Cardiac muscle cell (in vitro differentiated cells and primary cell): Measurements from ENCODE around the gene TSPYL2. TPM values are rescaled to one million over a fixed set of nuclear protein-coding genes. Genes with fewer than 3 reads are reported as not detected.

ENCODE experiments used
- DNase-seq, 2 donors: peaks; one replicate each; pipeline versions ENCODE4 v3.0.0 to v3.0.0-alpha.2; 2010 to 2017; ENCODE audit warnings: low read depth in 1 of 2, low spot score in 1 of 2
- H3K27ac ChIP-seq: fragments of 200-600 bp; sonication (generic); 2 replicates; pipeline ENCODE4 v1.5.1; 2016
- H3K27me3 ChIP-seq: fragments of 200-600 bp; sonication (generic); 2 replicates; pipeline ENCODE4 v1.6.0; 2016; ENCODE audit warnings: control low read depth
- H3K36me3 ChIP-seq: fragments of 200-600 bp; sonication (generic); 2 replicates; pipeline ENCODE4 v1.5.1; 2016; ENCODE audit warnings: control low read depth
- H3K4me1 ChIP-seq: fragments of 200-600 bp; sonication (generic); 2 replicates; pipeline ENCODE4 v1.8.1; 2017; ENCODE audit warnings: low read depth, mild to moderate bottlenecking, mixed run types
- H3K4me3 ChIP-seq: fragments of 200-600 bp; sonication (generic); 2 replicates; pipeline ENCODE4 v1.5.1; 2016; ENCODE audit warnings: mild to moderate bottlenecking
- H3K9me3 ChIP-seq: fragments of 200-600 bp; sonication (generic); 2 replicates; pipeline ENCODE4 v1.5.1; 2017; ENCODE audit warnings: low read depth, mild to moderate bottlenecking, control low read depth
- polyA plus RNA-seq: library from polyadenylated mRNA; unstranded; fragments of >200 nt; fragmentation: Nextera tagmentation; extraction: Ambion mirVana; gene quantifications from 2 replicates; pipeline ENCODE4 v1.2.1, GENCODE V29; 2016
- total RNA-seq: library from RNA; depleted of rRNA; stranded (reverse); fragments of >200 nt; gene quantifications from 2 replicates; pipeline ENCODE4 v1.2.3, GENCODE V29; 2016
- TF ChIP-seq, protein P1 (sequence below): IDR thresholded peaks from 2 replicates; pipeline ENCODE4 v1.5.1; 2012; ENCODE audit warnings: low read depth, mild to moderate bottlenecking, low read length

Gene TSPYL2
- total and polyA plus RNA-seq, 2 experiments from 2014 or later, result 36.8 to 50.8 TPM

DNA sequence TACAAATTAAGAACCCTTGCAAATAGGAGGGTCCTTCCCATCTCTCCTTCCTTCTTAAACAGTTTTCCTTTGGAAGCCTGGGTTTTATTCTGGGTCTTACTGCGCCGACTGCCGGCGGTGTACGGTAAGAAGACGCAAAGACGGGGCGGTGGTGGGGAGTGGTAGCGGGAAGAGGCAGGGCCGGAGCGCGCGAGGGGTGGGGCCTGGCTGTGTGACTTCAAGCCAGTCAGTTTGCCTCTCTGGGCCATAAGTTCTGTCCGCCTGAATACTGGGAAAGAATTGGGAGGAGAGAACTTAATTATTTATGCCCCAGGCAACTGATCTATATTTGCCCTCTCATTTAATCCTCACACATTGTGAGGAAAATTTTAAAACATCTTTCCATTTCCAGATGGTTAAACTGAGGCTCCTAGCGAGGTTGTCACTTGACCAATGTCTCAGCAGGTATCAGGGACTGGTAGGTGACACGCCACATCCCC, 11.0 kb downstream of the TSPYL2 start:
- Histone ChIP-seq H3K27me3 (no peaks in the 10 kb centered on the region), H3K36me3 (no peaks in the 10 kb centered on the region), H3K27ac (peak overlapping the region; percentile 82), H3K4me3 (peak overlapping the region; percentile 48), H3K9me3 (no peaks in the 10 kb centered on the region), H3K4me1 (no peaks in the 10 kb centered on the region)
- TF ChIP-seq, protein P1, sequence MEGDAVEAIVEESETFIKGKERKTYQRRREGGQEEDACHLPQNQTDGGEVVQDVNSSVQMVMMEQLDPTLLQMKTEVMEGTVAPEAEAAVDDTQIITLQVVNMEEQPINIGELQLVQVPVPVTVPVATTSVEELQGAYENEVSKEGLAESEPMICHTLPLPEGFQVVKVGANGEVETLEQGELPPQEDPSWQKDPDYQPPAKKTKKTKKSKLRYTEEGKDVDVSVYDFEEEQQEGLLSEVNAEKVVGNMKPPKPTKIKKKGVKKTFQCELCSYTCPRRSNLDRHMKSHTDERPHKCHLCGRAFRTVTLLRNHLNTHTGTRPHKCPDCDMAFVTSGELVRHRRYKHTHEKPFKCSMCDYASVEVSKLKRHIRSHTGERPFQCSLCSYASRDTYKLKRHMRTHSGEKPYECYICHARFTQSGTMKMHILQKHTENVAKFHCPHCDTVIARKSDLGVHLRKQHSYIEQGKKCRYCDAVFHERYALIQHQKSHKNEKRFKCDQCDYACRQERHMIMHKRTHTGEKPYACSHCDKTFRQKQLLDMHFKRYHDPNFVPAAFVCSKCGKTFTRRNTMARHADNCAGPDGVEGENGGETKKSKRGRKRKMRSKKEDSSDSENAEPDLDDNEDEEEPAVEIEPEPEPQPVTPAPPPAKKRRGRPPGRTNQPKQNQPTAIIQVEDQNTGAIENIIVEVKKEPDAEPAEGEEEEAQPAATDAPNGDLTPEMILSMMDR, result peak; percentile 56
- peak; percentile 81 to 86 for DNase-seq

DNA sequence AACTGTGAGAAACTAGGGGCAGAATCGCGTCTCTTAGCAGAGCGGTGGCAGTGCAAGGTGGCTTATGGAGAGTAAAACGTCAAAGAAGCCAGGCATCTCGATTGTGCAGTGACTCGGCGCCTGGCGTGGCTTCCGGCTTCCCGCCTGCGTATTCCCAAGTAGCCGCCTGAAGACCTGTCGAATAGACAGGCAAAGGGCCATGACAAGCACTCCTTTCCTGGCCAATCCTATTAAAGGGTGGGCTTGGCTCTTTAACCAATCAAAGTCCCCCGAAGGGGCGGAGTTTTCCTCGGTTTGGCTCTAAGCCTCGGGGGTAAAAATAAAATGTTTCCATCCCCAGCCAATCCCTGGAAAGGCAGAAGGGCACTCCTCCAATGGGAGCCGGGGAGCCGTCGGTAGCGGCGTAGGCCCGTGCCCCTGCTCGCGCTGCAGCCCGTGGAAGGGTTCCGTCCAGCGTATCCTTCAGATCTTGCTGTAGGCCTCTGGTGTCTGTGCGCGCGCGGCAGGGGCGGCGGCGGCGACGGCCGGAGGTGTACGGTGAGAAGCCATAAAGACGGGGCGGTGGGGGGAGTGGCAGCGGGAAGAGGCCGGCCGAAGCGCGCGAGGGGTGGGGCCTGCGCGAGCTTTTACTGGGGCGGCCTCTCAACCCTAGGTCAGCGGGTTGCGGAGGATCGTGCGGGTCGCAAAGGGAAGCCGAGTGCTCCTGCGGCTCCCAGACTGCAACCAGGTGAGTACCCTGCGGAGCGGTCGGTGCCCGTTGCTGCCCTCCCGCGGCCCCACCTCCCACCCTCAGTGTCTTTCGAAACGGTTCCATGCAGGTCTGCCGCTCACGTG, 11.8 kb downstream of the TSPYL2 start, which contains the start of gene KANTR:
Gene KANTR (plus strand): TSS at position 395 of the 834 bp plus-strand sequence. CDS start 30,131 bp downstream, outside the sequence.
- peak within 1 kb of the TSS; percentile 54 for H3K4me3 ChIP-seq
- no peaks in the 10 kb centered on the region for H3K9me3 ChIP-seq
- H3K27ac ChIP-seq, result peak within 1 kb of the TSS; percentile 91
- no peaks in the 10 kb centered on the region for H3K4me1 ChIP-seq
- TF ChIP-seq, protein P1, result no peak
- no peaks in the 10 kb centered on the region for H3K27me3 ChIP-seq
- DNase-seq, result peak; percentile 93 to 95
- H3K36me3 ChIP-seq, result no peaks in the 10 kb centered on the region

DNA sequence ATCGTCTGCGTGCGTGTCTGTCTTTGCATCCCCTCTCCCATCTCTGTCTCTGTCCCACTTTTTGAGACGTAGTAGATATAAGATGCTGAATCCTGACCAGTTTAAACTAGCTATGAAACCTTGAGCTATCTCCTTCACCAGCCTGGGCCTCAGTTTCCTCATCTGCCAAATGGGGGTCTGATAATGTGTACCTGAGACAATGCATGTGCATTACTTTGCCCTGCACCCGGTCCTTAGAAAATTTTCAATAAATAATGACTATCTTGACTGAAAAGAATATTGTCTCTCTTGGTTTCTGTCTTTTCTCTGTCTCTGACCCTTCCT, 12.4 kb downstream of the TSPYL2 start:
- no peak for DNase-seq
- peak overlapping the region; percentile 54 for H3K4me3 ChIP-seq
- no peaks in the 10 kb centered on the region for H3K4me1 ChIP-seq
- H3K9me3 ChIP-seq, result no peaks in the 10 kb centered on the region
- TF ChIP-seq, protein P1, result no peak
- no peaks in the 10 kb centered on the region for H3K36me3 ChIP-seq
- peak overlapping the region; percentile 91 for H3K27ac ChIP-seq
- no peaks in the 10 kb centered on the region for H3K27me3 ChIP-seq

DNA sequence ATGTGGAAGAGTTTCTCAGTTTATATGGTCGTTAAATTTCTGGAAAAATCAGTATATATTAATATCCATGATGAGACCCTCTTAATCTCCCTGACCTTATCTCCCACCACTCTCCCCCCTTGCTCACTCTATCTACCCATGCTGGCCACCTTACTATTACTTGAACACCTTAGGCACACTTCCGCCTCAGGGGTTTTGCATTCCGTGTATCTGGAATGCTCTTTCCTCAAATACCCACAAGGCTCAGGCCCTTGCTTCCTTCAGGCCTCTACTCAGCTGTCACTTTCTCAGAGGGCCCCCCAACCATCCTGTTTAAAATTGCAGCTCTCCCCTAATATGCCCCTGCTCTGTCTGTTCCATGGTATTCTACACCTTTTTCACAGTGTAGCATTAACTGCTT, 13.6 kb downstream of the TSPYL2 start:
- H3K9me3 ChIP-seq, result no peaks in the 10 kb centered on the region
- no peaks in the 10 kb centered on the region for H3K36me3 ChIP-seq
- H3K27ac ChIP-seq, result no peak overlapping the region
- H3K4me3 ChIP-seq, result no peak overlapping the region
- H3K27me3 ChIP-seq, result no peaks in the 10 kb centered on the region
- no peaks in the 10 kb centered on the region for H3K4me1 ChIP-seq
- DNase-seq, result no peak
- TF ChIP-seq, protein P1, result no peak

DNA sequence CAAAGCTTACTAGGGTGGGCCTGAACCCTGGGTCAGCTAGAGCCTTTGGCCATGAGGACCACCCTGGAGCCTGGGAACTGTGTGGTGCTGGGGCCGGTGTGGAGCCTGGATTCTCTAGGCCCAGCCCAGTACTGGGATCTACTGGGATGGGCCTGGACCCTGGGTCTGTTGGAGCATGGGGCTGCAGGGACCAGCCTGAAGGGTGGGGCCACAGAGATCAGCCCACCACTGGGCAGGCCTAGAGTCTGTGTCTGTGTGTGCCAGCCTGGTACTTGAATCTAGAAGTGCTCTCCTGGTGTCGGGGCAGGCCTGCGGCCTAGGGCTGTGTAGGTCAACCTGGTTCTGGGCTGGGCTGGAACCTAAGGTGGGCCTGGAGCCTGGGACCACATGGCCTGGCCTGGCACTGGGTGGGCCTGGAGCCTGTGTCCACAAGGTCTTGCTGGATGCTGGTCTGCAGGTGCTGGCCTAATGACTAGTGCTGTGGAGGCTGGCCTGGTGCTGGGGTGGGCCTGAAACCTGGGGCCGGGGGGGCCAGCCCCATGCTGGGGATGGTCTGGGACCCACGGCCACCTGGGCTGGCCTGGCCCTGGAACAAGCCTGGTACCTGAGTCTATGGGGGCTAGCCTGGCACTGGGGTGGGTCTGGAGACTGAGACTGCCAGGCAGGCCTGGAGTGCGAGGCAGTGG, 32.8 kb downstream of the TSPYL2 start:
- no peaks in the 10 kb centered on the region for H3K27me3 ChIP-seq
- no peak overlapping the region for H3K27ac ChIP-seq
- H3K4me3 ChIP-seq, result no peak overlapping the region
- no peaks in the 10 kb centered on the region for H3K4me1 ChIP-seq
- TF ChIP-seq, protein P1, result no peak
- DNase-seq, result no peak
- H3K36me3 ChIP-seq, result no peaks in the 10 kb centered on the region
- H3K9me3 ChIP-seq, result no peaks in the 10 kb centered on the region
